ENCODE data around the gene MST1.

Gene MST1

GRCh38 chr3:49658711-49659110 lies 30.6 kb downstream of the MST1 start:
- DNase-seq (ENCODE audit: extremely low read depth in 1 of 2, low read depth in 1 of 2): no peak

DNA sequence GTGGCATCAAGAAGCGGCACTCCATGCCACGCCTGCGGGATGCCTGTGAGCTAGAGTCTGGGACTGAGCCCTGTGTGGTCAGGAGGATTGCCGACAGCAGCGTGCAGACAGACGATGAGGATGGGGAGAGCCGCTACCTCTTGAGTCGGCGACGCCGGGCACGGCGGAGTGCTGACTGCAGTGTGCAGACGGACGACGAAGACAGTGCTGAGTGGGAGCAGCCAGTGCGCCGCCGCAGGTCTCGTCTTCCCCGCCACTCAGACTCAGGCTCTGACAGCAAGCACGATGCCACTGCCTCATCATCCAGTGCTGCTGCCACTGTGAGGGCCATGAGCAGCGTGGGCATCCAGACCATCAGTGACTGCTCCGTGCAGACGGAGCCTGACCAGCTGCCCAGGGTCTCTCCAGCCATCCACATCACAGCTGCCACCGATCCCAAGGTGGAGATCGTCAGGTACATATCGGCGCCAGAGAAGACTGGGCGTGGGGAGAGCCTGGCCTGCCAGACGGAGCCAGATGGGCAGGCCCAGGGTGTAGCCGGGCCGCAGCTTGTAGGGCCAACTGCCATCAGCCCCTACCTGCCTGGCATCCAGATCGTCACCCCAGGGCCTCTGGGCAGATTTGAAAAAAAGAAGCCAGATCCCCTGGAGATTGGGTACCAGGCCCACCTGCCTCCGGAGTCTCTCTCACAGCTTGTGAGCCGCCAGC lies 31.9 kb downstream of the MST1 start:
- no peak for DNase-seq (ENCODE audit: extremely low read depth in 1 of 2, low read depth in 1 of 2)

- DNase-seq (ENCODE audit: extremely low read depth in 1 of 2, low read depth in 1 of 2): no peak
These were observed 32.6 kb downstream of the MST1 start for GRCh38 chr3:49656541-49657112.

DNA sequence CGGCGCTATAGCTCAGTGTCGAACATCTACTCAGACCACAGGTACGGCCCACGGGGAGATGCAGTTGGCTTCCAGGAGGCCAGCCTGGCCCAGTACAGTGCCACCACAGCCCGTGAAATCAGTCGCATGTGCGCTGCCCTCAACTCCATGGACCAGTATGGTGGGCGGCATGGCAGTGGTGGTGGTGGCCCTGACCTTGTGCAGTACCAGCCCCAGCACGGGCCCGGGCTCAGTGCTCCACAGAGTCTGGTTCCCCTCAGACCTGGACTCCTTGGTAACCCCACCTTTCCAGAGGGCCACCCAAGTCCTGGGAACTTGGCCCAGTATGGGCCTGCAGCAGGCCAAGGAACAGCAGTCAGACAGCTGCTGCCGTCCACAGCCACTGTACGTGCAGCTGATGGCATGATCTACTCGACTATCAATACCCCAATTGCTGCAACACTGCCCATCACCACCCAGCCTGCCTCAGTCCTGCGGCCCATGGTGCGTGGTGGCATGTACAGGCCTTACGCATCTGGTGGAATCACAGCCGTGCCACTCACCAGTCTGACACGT lies 33.5 kb downstream of the MST1 start:
- no peak for DNase-seq (ENCODE audit: extremely low read depth in 1 of 2, low read depth in 1 of 2)

- DNase-seq (ENCODE audit: extremely low read depth in 1 of 2, low read depth in 1 of 2): no peak
These were observed 34.2 kb downstream of the MST1 start for GRCh38 chr3:49654955-49655556.

DNA sequence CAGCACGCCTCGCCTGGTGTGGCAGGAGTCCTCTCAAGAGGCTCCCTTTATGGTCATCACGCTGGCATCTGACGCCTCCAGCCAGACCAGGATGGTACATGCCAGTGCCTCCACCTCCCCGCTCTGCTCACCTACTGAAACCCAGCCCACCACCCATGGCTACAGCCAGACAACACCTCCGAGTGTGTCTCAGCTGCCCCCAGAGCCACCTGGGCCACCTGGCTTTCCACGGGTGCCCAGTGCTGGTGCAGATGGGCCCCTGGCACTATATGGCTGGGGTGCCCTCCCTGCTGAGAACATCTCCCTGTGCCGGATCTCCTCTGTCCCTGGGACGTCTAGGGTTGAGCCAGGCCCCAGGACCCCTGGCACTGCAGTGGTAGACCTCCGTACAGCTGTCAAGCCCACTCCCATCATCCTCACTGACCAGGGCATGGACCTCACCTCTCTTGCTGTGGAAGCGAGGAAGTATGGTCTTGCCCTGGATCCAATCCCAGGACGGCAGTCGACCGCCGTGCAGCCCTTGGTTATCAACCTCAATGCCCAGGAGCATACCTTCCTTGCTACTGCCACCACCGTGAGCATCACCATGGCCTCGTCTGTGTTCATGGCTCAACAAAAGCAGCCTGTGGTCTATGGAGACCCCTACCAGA lies 35.0 kb downstream of the MST1 start:
- DNase-seq (ENCODE audit: extremely low read depth in 1 of 2, low read depth in 1 of 2): no peak

DNA sequence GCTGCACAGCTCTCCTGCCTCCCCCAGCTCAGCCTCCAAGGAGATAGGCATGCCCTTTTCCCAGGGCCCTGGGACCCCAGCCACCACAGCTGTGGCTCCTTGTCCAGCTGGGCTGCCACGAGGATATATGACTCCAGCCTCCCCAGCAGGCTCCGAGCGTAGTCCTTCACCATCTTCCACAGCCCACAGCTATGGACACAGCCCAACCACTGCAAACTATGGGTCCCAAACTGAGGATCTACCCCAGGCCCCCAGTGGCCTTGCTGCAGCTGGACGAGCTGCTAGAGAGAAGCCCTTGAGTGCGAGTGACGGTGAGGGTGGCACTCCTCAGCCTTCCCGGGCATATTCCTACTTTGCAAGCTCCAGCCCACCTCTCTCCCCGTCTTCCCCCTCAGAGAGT lies 35.7 kb downstream of the MST1 start:
- DNase-seq (ENCODE audit: extremely low read depth in 1 of 2, low read depth in 1 of 2): no peak

GRCh38 chr3:49652903-49653415 lies 36.3 kb downstream of the MST1 start:
- no peak for DNase-seq (ENCODE audit: extremely low read depth in 1 of 2, low read depth in 1 of 2)

DNA sequence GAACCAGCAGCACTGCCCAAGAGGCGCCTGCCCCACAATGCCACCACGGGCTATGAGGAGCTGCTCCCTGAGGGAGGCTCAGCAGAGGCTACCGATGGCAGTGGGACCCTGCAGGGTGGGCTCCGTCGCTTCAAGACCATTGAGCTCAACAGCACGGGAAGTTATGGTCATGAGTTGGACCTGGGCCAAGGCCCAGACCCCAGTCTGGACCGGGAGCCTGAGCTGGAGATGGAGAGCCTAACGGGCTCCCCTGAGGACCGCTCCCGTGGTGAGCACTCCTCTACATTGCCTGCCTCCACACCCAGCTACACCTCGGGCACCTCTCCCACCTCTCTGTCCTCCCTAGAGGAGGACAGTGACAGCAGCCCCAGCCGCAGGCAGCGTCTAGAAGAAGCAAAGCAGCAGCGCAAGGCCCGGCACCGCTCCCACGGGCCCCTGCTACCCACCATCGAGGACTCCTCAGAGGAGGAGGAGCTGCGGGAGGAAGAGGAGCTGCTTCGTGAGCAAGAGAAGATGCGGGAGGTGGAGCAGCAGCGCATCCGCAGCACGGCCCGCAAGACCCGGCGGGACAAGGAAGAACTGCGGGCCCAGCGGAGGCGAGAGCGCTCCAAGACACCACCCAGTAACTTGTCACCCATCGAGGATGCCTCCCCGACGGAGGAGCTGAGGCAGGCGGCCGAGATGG lies 36.9 kb downstream of the MST1 start:
- DNase-seq (ENCODE audit: extremely low read depth in 1 of 2, low read depth in 1 of 2): no peak

DNA sequence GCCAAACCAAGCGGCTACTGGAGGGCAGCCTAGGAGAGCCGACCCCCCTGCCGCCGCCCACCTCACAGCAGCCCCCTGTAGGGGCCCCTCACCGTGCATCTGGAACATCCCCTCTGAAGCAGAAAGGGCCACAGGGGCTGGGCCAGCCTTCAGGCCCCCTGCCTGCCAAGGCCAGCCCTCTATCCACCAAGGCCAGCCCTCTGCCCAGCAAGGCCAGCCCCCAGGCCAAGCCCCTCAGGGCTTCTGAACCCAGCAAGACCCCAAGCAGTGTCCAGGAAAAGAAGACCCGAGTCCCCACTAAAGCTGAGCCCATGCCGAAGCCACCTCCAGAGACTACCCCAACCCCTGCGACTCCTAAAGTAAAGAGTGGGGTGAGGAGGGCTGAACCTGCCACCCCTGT lies 38.6 kb downstream of the MST1 start:
- DNase-seq (ENCODE audit: extremely low read depth in 1 of 2, low read depth in 1 of 2): no peak

- no peak for DNase-seq (ENCODE audit: extremely low read depth in 1 of 2, low read depth in 1 of 2)
These were observed 39.1 kb downstream of the MST1 start for GRCh38 chr3:49650177-49650576.

DNA sequence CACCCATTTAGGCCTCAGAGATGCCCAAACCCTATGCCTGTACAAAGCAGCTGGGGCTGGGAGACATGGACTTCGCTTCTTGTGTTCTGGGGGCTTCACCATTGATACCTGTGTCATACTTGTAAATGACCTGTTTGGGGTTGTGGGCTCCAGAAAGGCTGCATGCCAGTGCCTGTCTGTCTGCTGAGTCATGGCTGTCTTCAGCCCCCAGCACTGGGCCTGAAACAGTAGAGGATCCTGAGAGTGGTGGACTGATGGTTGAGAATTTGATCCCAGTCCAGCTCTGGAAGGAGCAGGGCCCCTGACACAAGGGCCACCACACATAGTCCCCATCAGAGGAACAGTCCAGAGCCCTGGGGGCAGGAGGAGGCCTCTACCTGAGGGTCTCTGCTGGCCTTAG lies 39.7 kb downstream of the MST1 start:
- no peak for DNase-seq (ENCODE audit: extremely low read depth in 1 of 2, low read depth in 1 of 2)

GRCh38 chr3:49648354-49649019 lies 40.8 kb downstream of the MST1 start:
- no peak for DNase-seq (ENCODE audit: extremely low read depth in 1 of 2, low read depth in 1 of 2)

- DNase-seq (ENCODE audit: extremely low read depth in 1 of 2, low read depth in 1 of 2): no peak
These were observed 41.5 kb downstream of the MST1 start for GRCh38 chr3:49647741-49648140.

- no peak for DNase-seq (ENCODE audit: extremely low read depth in 1 of 2, low read depth in 1 of 2)
These were observed 43.0 kb downstream of the MST1 start for GRCh38 chr3:49646236-49646635.

- no peak for DNase-seq (ENCODE audit: extremely low read depth in 1 of 2, low read depth in 1 of 2)
These were observed 44.6 kb downstream of the MST1 start for GRCh38 chr3:49644684-49645083.

DNA sequence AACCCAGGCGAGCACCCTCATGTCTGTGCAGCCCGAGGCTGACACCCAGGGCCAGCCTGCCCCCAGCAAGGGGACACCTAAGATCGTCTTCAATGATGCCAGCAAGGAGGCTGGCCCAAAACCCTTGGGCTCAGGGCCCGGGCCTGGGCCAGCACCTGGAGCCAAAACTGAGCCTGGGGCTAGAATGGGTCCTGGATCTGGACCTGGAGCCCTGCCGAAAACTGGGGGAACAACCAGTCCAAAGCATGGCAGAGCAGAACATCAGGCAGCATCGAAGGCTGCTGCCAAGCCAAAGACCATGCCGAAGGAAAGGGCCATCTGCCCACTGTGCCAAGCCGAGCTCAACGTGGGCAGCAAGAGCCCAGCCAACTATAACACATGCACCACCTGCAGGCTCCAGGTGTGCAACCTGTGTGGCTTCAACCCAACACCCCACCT lies 46.5 kb downstream of the MST1 start:
- DNase-seq (ENCODE audit: extremely low read depth in 1 of 2, low read depth in 1 of 2): no peak

DNA sequence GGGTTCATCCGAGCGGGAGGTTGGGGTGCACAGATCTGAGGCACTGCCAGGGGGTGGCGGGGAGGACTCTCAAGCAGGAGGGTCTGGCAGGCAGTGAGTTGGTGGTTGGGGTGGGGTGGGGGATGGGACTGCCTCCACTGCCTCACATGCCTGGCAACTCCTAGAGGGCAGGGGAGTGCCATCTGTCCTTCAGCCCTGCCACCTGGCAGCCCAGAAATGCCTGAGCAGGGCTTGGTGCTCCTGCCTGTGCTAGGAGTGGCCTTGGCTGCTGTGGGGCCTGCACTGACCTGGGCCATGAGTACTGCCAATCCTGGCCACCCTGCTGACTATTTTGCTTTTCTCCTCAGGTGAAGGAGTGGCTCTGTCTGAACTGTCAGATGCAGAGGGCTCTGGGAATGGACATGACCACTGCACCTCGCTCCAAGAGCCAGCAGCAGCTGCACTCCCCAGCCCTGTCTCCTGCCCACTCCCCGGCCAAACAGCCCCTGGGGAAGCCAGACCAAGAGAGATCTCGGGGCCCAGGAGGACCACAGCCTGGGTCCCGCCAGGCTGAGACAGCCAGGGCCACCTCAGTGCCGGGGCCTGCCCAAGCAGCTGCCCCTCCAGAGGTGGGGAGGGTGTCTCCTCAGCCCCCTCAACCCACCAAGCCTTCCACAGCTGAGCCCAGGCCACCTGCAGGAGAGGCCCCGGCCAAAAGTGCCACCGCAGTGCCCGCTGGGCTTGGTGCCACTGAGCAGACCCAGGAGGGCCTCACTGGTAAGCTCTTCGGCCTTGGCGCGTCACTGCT lies 47.2 kb downstream of the MST1 start:
- DNase-seq (ENCODE audit: extremely low read depth in 1 of 2, low read depth in 1 of 2): no peak

DNA sequence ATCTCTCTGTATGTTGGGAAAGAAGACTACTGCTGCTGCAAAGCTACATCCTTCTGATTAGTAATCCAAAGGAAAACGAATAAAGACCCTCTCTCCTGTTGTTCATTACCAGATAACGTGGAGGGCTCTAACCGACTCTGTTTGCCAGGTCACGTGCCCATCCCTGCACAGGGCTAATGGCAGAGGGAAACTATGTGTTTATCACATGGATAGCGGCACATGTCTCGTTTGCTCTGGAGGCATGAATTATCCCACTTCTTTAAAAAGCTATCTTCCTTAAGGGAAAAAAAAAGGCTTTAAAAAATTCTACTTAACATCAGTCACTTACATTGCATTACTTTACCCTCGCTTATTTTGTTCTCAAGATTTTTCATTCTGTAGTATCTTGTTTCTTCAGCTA lies 48.0 kb downstream of the MST1 start:
- no peak for DNase-seq (ENCODE audit: extremely low read depth in 1 of 2, low read depth in 1 of 2)

- no peak for DNase-seq (ENCODE audit: extremely low read depth in 1 of 2, low read depth in 1 of 2)
These were observed 49.7 kb downstream of the MST1 start for GRCh38 chr3:49639551-49639950.
